Kidney tubule cell (primary cell): Measurements from ENCODE around the gene NCCRP1.

Experiments
- DNase-seq: peaks from one replicate; pipeline ENCODE4 v3.0.0-alpha.2; 2018; ENCODE audit warnings: low spot score

Gene NCCRP1

GRCh38 chr19:39180749-39181148 is 16.0 kb upstream of the NCCRP1 start:
- DNase-seq: no peak

GRCh38 chr19:39181500-39182173 is 15.1 kb upstream of the NCCRP1 start:
- DNase-seq: no peak

DNA sequence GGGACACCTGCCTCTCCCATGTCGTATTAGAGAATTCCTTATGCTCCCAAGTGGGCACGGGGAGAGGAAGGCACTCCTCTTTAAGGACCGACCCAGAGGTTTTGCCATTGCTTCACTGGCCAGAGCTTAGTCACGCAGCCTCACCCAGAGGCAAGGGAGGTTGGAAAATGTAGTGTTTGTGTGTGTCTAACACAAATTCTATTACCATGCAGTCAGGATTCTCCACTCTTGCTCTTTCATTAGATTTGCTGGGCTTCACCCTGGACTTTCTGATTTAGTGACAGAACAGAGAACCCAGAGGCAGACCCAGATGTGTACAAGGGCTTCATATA is 14.6 kb upstream of the NCCRP1 start:
- DNase-seq: no peak

GRCh38 chr19:39183104-39183503 is 13.7 kb upstream of the NCCRP1 start:
- DNase-seq: no peak

GRCh38 chr19:39186391-39186790 is 10.4 kb upstream of the NCCRP1 start:
- no peak for DNase-seq

DNA sequence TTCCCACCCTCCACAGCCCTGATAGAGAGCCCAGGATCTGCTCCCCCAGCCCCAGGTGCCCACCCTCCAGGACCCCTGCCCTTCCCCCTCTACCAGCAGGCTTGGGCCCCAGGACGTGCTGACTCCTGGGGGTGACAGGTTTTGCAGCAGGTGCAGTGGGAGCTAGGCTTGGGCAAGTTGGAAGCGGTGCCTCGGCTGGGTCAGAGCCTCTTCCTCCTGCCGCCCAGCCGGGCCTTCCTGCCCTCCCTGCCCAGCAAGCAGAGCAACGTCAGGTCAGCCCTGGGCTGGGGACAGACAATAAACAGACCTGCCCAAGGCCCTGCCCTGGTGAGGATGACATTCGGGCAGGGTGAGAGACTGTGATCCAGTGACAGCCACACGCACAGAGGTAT is 9.2 kb upstream of the NCCRP1 start:
- no peak for DNase-seq

- no peak for DNase-seq
Measured at GRCh38 chr19:39188960-39189359, 7.8 kb upstream of the NCCRP1 start.

DNA sequence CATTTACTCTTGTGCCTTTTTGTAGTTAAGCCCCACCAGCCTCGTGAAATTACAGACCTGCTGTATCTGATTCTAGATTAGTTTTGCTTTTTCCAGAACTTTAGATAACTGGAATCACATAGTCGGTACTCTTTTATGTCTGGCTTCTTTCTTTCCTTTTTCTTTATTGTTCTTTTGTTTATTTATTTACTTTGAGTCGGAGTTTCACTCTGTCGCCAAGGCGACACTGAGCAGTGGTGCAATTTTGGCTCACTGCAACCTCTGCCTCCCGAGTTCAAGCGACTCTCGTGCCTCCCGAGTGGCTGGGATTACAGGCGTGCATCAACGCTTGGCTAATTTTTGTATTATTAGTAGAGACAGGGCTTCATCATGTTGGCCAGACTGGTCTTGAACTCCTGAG is 6.0 kb upstream of the NCCRP1 start:
- no peak for DNase-seq

GRCh38 chr19:39192846-39193245 is 3.9 kb upstream of the NCCRP1 start:
- DNase-seq: no peak

- DNase-seq: peak; percentile 15
Measured at GRCh38 chr19:39193803-39194202, 3.0 kb upstream of the NCCRP1 start.

- peak; percentile 33 for DNase-seq
Measured at GRCh38 chr19:39194832-39195542, 1.8 kb upstream of the NCCRP1 start.

DNA sequence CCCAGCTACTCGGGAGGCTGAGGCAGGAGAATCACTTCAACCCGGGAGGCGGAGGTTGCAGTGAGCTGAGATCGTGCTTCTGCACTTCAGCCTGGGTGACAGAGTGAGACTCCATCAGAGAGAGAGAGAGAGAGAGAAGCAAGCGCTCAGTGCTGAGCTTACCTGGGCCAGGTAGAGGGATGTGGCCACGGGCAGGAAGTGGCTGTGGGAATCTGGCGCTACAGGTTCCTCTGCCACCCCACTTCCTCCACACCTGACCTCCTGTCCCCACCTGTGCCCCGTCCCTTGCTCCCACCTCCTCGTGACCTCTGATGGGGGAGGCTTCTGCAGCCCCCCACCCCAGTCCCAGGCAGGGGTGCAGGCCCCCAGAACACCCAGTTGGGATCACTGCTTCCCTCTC is 1.0 kb upstream of the NCCRP1 start:
- DNase-seq: no peak

- DNase-seq: no peak
Measured at GRCh38 chr19:39196320-39196719, 444 bp upstream of the NCCRP1 start.

DNA sequence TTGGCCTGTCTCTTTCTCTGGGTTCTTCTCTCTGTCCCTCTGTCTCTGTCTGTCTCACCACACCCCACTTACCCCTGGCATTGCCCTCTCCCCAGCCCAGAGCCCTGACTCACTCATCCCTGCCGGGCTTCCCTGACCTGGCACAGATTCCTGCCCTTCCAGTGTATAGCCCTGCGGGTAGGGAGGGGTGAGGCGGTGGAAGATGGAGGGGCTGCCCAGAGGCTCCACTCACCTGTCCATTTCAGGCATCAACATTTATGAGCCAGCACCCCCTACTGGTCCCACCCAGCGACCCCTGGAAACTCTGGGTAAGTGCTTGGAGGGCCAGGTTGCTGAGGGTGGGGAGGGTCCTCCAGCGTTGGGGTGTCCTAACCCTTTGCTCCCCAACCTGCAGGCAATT is 1.0 kb downstream of the NCCRP1 start:
- DNase-seq: peak; percentile 20

DNA sequence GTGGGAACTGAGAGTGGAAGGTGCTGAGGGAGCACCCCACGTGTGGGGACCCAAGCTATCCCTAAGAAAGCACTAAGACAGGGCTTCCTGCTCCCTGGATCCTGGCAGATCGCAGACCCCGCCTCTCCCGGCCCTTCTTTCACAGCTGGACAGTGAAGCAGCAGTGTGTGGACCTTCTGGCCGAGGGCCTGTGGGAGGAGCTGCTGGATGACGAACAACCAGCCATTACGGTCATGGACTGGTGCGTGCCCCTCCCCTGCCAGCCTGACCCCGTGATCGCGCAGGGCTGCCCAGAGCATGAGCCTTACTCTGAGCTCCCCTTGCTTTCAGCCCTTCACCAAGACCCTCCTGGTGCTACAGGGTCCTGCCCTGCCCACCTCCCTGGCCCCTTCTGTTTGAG is 2.3 kb downstream of the NCCRP1 start:
- DNase-seq: peak; percentile 80

DNA sequence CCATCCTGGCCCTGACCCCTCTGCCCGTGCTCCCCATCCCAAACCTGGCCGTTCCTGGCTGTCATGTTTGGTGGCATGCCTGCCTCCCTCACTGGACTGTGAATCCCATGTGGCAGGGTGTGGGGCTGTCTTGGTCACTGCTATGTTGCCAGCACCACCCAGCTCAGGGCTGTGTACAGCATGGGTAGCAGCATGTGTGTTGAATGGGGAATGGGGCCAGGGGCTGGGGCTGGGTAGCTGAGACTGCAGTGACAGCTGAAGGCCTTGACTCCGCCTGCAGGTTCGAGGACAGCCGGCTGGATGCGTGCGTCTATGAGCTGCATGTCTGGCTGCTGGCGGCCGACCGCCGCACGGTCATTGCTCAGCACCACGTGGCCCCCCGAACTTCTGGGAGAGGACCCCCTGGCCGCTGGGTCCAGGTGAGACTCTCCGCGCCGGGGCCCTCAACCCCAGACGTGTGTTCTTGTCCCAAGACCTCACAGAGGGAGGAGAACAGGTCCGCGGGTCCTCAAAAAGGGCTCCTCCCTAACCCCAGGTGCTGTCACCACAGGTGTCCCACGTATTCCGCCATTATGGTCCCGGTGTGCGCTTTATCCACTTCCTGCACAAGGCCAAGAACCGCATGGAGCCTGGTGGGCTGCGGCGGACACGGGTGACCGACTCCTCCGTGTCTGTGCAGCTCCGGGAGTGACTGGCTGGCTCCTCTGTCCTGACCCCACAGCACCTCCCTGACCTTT is 3.5 kb downstream of the NCCRP1 start:
- no peak for DNase-seq

GRCh38 chr19:39200803-39201115 is 4.0 kb downstream of the NCCRP1 start:
- DNase-seq: no peak

DNA sequence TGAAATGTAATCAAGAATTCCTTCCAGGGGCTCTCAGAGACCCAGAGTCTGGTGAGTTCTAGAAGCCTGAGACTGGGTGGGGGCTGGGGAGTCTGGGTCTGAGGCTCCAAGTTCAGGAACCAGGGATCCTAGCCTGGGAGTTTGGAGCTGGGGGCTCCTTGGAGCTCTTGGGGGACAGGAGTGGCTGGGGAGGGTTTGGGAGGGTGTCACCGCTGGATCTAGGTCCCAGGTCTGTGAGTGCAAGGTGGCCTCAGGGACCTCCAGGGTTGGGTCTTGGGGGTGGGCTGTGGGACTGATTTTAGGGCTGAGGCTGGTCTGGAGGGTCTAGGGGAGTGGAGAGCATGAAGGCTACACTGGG is 6.2 kb downstream of the NCCRP1 start:
- DNase-seq: no peak

DNA sequence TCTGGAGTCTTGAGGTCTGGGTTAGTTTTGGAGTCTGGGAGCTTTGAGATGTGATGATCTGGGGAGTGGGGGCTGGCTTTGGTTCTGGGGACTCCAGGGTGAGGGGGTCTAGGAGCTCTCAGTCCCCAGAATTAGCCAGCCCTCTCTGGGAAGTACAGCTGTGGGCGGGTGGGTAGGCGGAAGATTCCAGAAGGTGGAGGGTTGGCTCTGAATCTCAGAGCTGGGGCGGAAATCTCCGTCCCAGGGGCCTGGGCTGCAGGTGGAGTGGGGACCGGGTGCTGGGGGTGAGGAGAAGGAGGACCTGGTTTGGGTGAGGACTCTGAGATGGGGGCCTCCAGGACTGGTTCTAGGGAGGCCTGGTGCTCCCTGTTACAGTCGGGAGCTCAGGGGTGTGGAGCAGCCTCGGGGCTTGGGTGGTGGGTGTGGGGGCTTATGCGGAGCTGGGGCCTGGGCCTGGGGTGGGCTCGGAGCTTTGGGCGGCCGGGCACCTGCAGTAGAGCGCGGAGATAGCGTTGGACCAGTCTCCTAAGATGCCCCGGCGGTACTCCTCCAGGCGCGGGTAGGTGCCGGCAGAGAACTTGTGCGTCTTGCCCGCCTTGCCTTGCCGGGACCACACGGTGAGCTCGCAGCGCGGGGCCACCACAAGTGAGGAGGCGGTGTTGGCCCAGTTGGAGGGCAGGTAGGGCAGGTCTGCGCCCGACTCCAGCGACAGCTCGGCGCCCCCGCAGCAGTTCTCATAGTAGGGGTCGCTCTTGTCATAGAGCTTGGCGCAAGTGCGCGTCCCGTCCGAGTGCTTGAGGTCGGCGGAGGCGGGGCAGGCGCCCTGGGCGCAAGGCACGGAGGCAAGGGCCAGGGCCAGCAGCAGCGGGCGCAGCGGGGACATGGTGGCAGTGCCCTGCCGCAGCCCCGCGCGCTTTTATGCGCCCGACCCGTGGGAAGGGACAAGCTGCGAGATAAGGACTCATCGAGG is 6.9 kb downstream of the NCCRP1 start, which contains the start of gene SYCN:
SYCN (minus strand) TSS at position 892 of the 970 bp plus-strand sequence; CDS start at position 883, 9 bp downstream.
- DNase-seq: no peak

- DNase-seq: no peak
Measured at GRCh38 chr19:39205449-39205764, 8.6 kb downstream of the NCCRP1 start.

- DNase-seq: no peak
Measured at GRCh38 chr19:39206122-39206521, 9.4 kb downstream of the NCCRP1 start.

GRCh38 chr19:39207293-39207836 is 10.6 kb downstream of the NCCRP1 start:
- DNase-seq: no peak
